HepG2 (cell line): ENCODE data around the gene FAM174C. TPM values are rescaled to one million over a fixed set of nuclear protein-coding genes. Genes with fewer than 3 reads are reported as not detected.

Source experiments
- CBFB ChIP-seq: sonication (generic); formaldehyde crosslinking; IDR thresholded peaks from 2 replicates; pipeline ENCODE4 v1.4.0; 2020; ENCODE audit warnings: missing genetic modification reagents
- ESRRA ChIP-seq: sonication (generic); formaldehyde crosslinking; IDR thresholded peaks from 2 replicates; pipeline ENCODE4 v1.5.1; 2020; ENCODE audit warnings: mild to moderate bottlenecking, low read depth, missing genetic modification reagents
- HNRNPH1 ChIP-seq: fragments of 200-400 bp; formaldehyde crosslinking; optimal IDR thresholded peaks from 2 replicates; pipeline ENCODE3; 2017; ENCODE audit warnings: mild to moderate bottlenecking, low read depth, low read length
- HOXA3 ChIP-seq: sonication (generic); formaldehyde crosslinking; IDR thresholded peaks from 2 replicates; pipeline ENCODE4 v1.5.0; 2020; ENCODE audit warnings: missing genetic modification reagents
- ISL2 ChIP-seq: sonication (generic); formaldehyde crosslinking; IDR thresholded peaks from 2 replicates; pipeline ENCODE4 v1.5.0; 2020; ENCODE audit warnings: missing genetic modification reagents
- KLF6 ChIP-seq: IDR thresholded peaks from 2 replicates; pipeline ENCODE4 v1.8.0; 2016; ENCODE audit warnings: missing biosample characterization, missing genetic modification reagents
- MIER3 ChIP-seq: IDR thresholded peaks from 2 replicates; pipeline ENCODE4 v1.6.1; 2016; ENCODE audit warnings: missing compliant biosample characterization, borderline replicate concordance
- RAD51 ChIP-seq: fragments of 450-650 bp; IDR thresholded peaks from 2 replicates; pipeline ENCODE4 v1.6.1; 2016; ENCODE audit warnings: borderline replicate concordance
- RARA ChIP-seq: IDR thresholded peaks from 2 replicates; pipeline ENCODE4 v1.6.1; 2016; ENCODE audit warnings: missing genetic modification reagents, missing compliant biosample characterization
- REPIN1 ChIP-seq: sonication (generic); formaldehyde crosslinking; IDR thresholded peaks from 2 replicates; pipeline ENCODE4 v1.8.0; 2022; ENCODE audit warnings: missing genetic modification reagents, low read depth, mild to moderate bottlenecking, borderline replicate concordance
- SAP130 ChIP-seq: IDR thresholded peaks from 2 replicates; pipeline ENCODE4 v1.6.1; 2016; ENCODE audit warnings: low read depth
- SMC3 ChIP-seq: IDR thresholded peaks from 2 replicates; pipeline ENCODE4 v1.6.1; 2011; ENCODE audit warnings: low read length, improper control_type of control experiment
- TGIF2 ChIP-seq: IDR thresholded peaks from 2 replicates; pipeline ENCODE4 v1.6.1; 2016; ENCODE audit warnings: control low read depth, missing compliant biosample characterization
- ZKSCAN5 ChIP-seq: sonication (generic); formaldehyde crosslinking; IDR thresholded peaks from 2 replicates; pipeline ENCODE4 v1.5.1; 2020; ENCODE audit warnings: mild to moderate bottlenecking, missing genetic modification reagents
- ZNF160 ChIP-seq: sonication (generic); formaldehyde crosslinking; IDR thresholded peaks from 2 replicates; pipeline ENCODE4 v1.8.0; 2022; ENCODE audit warnings: mild to moderate bottlenecking, inconsistent platforms, missing genetic modification reagents
- ZNF251 ChIP-seq: sonication (generic); formaldehyde crosslinking; IDR thresholded peaks from 2 replicates; pipeline ENCODE4 v1.9.0; 2021; ENCODE audit warnings: mild to moderate bottlenecking, missing genetic modification reagents
- ZNF274 ChIP-seq: sonication (generic); formaldehyde crosslinking; IDR thresholded peaks from 2 replicates; pipeline ENCODE4 v1.5.1; 2020; ENCODE audit warnings: mild to moderate bottlenecking, missing genetic modification reagents
- ZNF33A ChIP-seq: sonication (generic); formaldehyde crosslinking; IDR thresholded peaks from 2 replicates; pipeline ENCODE4 v1.5.1; 2020; ENCODE audit warnings: missing genetic modification reagents, mild to moderate bottlenecking, moderate library complexity, borderline replicate concordance
- ZNF570 ChIP-seq: sonication (generic); formaldehyde crosslinking; IDR thresholded peaks from 2 replicates; pipeline ENCODE4 v1.4.0; 2020; ENCODE audit warnings: mild to moderate bottlenecking, missing genetic modification reagents, borderline replicate concordance
- ZNF768 ChIP-seq: sonication (generic); formaldehyde crosslinking; IDR thresholded peaks from 2 replicates; pipeline ENCODE4 v1.4.0; 2020; ENCODE audit warnings: missing genetic modification reagents
- polyA plus RNA-seq, 8 experiments: library from polyadenylated mRNA; depleted of rRNA in 3 of 8; stranded (reverse) in 7 of 8; unstranded in 1 of 8; fragments of >200 nt; fragmentation: Illumina TruSeq in 4 of 8; extraction: Trizol in 4 of 8; gene quantifications; 2 replicates each; pipeline versions ENCODE4 v1.2.1 to v1.2.3, GENCODE V29; 2011 to 2016; ENCODE audit warnings: low read depth in 4 of 8, missing spikeins in 1 of 8, mixed read lengths in 1 of 8; ENCODE audit not compliant: insufficient read depth in 1 of 8
- total RNA-seq, 5 experiments: library from RNA; depleted of rRNA; stranded (reverse); fragments of >200 nt; fragmentation: Illumina TruSeq; extraction: Trizol; gene quantifications; 2 replicates each; pipeline ENCODE4 v1.2.3, GENCODE V29; 2016; ENCODE audit warnings: low read depth in 1 of 5
- TF ChIP-seq, protein P1 (sequence below), 2 experiments: IDR thresholded peaks; 2 replicates each; pipeline ENCODE4 v1.6.1; 2011 to 2012; ENCODE audit warnings: low read length in 2 of 2, borderline replicate concordance in 1 of 2, low read depth in 1 of 2, mild to moderate bottlenecking in 1 of 2, moderate library complexity in 1 of 2
- TF ChIP-seq, protein P2 (sequence below): sonication (generic); formaldehyde crosslinking; IDR thresholded peaks from 2 replicates; pipeline ENCODE4 v1.4.0; 2020; ENCODE audit warnings: mild to moderate bottlenecking, missing genetic modification reagents, borderline replicate concordance
- TF ChIP-seq, protein P3 (sequence below): sonication (generic); formaldehyde crosslinking; IDR thresholded peaks from 2 replicates; pipeline ENCODE4 v1.5.0; 2020; ENCODE audit warnings: missing genetic modification reagents

Gene FAM174C
- total and polyA plus RNA-seq, 2 of the 13 experiments (the other 11 are each of a cell fraction or from before 2014, with no cell fraction given), result 19.5 to 31.3 TPM

DNA sequence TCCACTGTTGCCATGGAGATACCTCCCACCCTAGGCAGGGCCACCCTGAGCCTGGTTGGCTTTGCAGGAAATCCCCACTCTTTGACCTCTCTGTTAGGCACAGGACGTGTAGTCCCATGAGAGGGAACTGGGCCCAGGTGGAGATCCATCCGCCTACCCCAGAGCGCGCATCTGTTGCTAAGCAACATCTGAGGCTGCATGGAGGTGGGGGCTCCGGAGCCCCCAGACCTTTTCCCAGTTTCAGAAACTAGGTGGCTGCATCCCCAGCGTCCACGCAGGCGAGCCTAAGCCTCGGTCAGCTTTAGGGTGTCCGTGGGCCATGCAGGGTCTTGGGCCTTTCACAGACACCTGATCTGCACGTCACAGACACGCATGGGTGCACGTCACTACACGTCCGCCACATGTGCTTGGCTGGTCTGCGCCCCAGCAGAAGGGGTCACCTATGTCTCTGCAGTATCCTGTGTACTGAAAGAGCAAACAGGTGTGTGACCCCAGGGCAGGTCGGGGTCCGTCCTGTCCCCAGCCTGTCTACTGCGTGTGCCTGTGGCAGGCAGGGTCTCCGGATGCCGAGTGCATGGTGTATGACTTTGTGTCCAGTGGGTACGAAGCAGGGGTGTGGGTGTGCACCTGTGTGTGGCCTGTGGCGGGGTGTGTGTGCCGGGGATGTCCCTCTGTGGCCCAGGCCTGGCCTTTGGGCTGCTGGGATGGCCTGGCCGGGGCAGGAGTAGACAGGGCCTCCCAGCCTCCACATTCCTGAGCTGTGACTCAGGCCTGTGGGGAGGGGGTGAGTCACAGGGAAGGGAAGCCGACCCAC, 10.3 kb upstream of the FAM174C start (continued):
- TF ChIP-seq ESRRA (CRISPR knock-in tag) (peak; percentile 68; the same call in 1 of the 2 replicates), SMC3 (no peak), RARA (CRISPR knock-in tag) (peak; percentile 91), ISL2 (CRISPR knock-in tag) (no peak), ZKSCAN5 (peak; percentile 90), CBFB (0 out of 2 replicates have a peak, but pooled peaks have one; percentile 30), REPIN1 (0 out of 2 replicates have a peak, but pooled peaks have one; percentile 30), SAP130 (CRISPR knock-in tag) (peak; percentile 92), HOXA3 (CRISPR knock-in tag) (peak; percentile 61), TGIF2 (CRISPR knock-in tag) (no peak; the same call in 1 of the 2 replicates), MIER3 (CRISPR knock-in tag) (peak; percentile 78), ZNF274 (CRISPR knock-in tag) (peak; percentile 72; the same call in 1 of the 2 replicates), ZNF570 (CRISPR knock-in tag) (no peak), ZNF768 (peak; percentile 55), KLF6 (0 out of 2 replicates have a peak, but pooled peaks have one; percentile 56), ZNF33A (CRISPR knock-in tag) (no peak), ZNF251 (peak; percentile 77; the same call in 1 of the 2 replicates), ZNF160 (peak; percentile 32; the same call in 1 of the 2 replicates), HNRNPH1 (no peak), RAD51 (no peak)
- TF ChIP-seq, protein P1, sequence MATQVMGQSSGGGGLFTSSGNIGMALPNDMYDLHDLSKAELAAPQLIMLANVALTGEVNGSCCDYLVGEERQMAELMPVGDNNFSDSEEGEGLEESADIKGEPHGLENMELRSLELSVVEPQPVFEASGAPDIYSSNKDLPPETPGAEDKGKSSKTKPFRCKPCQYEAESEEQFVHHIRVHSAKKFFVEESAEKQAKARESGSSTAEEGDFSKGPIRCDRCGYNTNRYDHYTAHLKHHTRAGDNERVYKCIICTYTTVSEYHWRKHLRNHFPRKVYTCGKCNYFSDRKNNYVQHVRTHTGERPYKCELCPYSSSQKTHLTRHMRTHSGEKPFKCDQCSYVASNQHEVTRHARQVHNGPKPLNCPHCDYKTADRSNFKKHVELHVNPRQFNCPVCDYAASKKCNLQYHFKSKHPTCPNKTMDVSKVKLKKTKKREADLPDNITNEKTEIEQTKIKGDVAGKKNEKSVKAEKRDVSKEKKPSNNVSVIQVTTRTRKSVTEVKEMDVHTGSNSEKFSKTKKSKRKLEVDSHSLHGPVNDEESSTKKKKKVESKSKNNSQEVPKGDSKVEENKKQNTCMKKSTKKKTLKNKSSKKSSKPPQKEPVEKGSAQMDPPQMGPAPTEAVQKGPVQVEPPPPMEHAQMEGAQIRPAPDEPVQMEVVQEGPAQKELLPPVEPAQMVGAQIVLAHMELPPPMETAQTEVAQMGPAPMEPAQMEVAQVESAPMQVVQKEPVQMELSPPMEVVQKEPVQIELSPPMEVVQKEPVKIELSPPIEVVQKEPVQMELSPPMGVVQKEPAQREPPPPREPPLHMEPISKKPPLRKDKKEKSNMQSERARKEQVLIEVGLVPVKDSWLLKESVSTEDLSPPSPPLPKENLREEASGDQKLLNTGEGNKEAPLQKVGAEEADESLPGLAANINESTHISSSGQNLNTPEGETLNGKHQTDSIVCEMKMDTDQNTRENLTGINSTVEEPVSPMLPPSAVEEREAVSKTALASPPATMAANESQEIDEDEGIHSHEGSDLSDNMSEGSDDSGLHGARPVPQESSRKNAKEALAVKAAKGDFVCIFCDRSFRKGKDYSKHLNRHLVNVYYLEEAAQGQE (IDR thresholded peaks at IDR 0.05; ENCODE audit: borderline replicate concordance in 1 of 2, low read depth in 1 of 2, low read length in 2 of 2), result no peak
- TF ChIP-seq, protein P2, sequence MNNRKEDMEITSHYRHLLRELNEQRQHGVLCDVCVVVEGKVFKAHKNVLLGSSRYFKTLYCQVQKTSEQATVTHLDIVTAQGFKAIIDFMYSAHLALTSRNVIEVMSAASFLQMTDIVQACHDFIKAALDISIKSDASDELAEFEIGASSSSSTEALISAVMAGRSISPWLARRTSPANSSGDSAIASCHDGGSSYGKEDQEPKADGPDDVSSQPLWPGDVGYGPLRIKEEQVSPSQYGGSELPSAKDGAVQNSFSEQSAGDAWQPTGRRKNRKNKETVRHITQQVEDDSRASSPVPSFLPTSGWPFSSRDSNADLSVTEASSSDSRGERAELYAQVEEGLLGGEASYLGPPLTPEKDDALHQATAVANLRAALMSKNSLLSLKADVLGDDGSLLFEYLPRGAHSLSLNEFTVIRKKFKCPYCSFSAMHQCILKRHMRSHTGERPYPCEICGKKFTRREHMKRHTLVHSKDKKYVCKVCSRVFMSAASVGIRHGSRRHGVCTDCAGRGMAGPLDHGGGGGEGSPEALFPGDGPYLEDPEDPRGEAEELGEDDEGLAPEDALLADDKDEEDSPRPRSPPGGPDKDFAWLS (CRISPR knock-in tag), result no peak
- TF ChIP-seq, protein P3, sequence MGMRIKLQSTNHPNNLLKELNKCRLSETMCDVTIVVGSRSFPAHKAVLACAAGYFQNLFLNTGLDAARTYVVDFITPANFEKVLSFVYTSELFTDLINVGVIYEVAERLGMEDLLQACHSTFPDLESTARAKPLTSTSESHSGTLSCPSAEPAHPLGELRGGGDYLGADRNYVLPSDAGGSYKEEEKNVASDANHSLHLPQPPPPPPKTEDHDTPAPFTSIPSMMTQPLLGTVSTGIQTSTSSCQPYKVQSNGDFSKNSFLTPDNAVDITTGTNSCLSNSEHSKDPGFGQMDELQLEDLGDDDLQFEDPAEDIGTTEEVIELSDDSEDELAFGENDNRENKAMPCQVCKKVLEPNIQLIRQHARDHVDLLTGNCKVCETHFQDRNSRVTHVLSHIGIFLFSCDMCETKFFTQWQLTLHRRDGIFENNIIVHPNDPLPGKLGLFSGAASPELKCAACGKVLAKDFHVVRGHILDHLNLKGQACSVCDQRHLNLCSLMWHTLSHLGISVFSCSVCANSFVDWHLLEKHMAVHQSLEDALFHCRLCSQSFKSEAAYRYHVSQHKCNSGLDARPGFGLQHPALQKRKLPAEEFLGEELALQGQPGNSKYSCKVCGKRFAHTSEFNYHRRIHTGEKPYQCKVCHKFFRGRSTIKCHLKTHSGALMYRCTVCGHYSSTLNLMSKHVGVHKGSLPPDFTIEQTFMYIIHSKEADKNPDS (CRISPR knock-in tag), result 0 out of 2 replicates have a peak, but pooled peaks have one; percentile 16
